Activated T-helper 9 cell treated with anti-CD3 and anti-CD28 coated beads, Interleukin-2, amount 50 U/mL, for 16 hours (primary cell): ENCODE data around the gene ACSS3.
"Not testable (repeated sequence)": the region's sequence is repeated elsewhere in the genome, so short reads cannot be mapped to it uniquely, and the experiment has no call there.

ENCODE experiments used
- DNase-seq: peaks from one replicate; pipeline ENCODE4 v3.0.0-alpha.2; 2020; ENCODE audit warnings: low read depth

ACSS3 gene

GRCh38 chr12:81167694-81168093 is 89.8 kb downstream of the ACSS3 start:
- DNase-seq = no peak

GRCh38 chr12:81168445-81168844 is 90.6 kb downstream of the ACSS3 start:
- no peak for DNase-seq

- DNase-seq = no peak
Observed at GRCh38 chr12:81170072-81170471, 92.2 kb downstream of the ACSS3 start.

DNA sequence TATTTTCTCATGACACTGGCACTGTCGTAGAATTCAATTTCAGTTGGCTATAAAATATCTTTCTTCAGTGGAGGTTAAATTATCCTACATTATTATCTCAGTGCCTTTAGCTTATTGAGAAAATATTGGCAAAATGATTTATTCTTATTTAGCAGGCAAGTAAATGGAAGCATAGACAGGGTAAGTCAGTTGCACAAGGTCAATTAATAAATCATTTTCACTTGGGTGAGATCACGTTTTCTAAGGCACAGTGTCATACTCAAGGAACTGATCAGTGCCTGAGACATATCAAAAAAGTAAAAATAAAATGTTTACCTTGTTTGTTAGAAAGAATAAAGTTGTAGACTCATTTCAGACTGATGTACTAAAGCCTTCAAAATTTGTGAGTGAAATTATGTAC is 95.0 kb downstream of the ACSS3 start:
- DNase-seq = no peak

DNA sequence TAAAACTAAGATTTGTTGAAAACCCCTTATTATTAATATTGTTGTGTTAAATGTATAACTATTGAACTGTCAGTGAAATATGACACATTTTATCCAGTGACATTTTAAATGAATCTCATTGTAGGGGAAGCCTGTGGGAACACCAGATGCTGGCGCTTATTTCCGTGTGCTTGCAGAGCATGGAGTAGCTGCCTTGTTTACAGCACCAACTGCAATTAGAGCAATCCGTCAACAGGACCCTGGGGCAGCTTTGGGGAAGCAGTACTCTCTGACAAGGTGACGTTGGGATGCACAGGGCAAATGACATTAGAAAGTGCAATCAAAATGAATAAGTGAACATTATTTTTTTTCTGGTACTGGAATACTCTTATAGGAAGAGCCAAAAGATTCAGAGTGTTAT is 96.8 kb downstream of the ACSS3 start:
- no peak for DNase-seq

GRCh38 chr12:81176796-81177195 is 98.9 kb downstream of the ACSS3 start:
- DNase-seq = no peak

DNA sequence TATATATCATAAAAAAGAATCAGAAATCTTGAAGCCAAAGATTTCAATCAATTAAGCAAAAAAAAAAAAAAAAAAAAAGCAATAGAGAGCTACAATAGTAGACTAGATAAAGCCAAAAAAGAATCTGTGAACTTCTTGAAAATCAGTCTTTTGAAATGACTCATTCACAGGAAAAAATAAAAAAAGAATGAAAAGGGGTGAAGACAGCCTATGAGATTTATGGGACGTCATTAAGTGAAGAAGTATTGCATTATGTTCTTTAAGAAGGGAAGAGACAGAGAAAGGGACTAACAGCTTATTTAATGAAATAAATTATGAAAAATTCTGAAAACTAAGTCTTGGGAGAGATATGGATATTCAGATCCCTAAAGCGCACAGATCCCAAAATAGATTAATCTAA is 103.8 kb downstream of the ACSS3 start:
- no peak for DNase-seq

DNA sequence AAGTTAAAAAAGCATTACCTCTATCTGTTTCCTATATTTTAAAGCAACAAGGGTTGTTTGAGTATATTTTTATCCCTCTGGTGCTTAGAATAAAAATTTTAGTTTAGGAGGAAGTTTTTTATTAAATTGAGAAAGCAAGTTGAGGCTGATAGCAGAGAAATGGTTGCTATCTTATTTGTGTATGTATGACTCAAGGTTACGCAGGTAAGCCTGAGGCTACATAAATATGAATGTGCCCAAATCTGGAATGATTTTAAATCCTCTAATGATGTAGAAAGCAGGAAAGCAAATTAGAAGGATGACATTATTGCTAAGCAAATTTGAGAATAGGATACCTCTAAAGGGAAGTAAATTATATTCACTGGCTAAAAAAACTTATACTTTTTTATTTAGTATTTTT is 109.8 kb downstream of the ACSS3 start:
- no peak for DNase-seq

DNA sequence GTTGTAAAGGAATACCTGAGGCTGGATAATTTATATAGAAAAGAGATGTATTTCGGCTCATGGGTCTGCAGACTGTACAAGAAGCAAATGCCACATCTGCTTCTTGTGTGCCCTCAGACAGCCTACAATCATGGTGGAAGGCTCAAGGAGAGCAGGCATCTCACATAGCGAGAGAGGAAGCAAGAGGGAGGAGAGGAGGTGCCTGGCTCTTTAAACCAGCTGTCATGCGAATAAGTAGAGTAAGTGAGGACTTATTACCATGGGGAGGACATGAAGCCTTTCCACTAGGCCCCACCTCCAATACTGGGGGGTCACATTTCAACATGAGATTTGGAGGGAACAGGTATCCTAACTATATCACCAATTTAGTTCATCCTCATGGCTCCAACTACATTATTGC is 118.7 kb downstream of the ACSS3 start:
- no peak for DNase-seq

DNA sequence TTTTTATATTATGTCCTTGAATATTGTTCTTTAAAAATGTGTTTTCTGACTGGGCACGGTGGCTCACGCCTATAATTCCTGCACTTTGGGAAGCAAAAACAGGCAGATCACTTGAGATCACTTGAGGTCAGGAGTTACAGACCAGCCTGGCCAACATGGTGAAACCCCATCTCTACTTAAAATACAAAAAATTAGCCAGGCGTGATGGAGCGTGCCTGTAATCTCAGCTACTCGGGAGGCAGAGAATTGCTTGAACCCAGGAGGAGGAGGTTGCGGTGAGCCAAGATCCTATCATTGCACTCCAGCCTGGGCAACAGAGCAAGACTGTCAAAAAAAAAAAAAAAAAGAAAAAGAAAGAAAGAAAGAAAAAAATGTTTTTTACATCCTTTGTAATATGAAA is 122.7 kb downstream of the ACSS3 start:
- DNase-seq = not testable (repeated sequence)

- DNase-seq = no peak
Observed at GRCh38 chr12:81203671-81204204, 125.9 kb downstream of the ACSS3 start.

- DNase-seq = no peak
Observed at GRCh38 chr12:81205416-81205815, 127.5 kb downstream of the ACSS3 start.

- DNase-seq = no peak
Observed at GRCh38 chr12:81206429-81206828, 128.6 kb downstream of the ACSS3 start.

DNA sequence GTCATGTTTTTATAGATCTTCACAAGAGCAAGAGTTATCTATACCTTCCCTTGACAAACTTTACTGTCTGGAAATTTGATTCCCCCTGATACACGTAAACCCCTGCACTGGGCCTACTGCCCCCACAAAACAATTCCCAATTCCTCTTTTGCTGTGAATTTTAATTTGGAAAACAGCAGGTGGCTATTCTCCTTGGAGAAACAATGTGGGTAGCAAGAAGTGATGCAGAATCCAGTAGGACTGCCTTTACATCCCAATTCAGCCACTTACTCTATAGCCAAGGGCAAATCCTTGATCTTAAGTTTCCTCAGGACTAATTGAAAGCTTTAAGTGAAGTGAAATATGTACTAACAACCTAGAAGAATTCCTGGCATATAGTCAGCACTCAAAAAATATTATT is 129.3 kb downstream of the ACSS3 start:
- DNase-seq = no peak

DNA sequence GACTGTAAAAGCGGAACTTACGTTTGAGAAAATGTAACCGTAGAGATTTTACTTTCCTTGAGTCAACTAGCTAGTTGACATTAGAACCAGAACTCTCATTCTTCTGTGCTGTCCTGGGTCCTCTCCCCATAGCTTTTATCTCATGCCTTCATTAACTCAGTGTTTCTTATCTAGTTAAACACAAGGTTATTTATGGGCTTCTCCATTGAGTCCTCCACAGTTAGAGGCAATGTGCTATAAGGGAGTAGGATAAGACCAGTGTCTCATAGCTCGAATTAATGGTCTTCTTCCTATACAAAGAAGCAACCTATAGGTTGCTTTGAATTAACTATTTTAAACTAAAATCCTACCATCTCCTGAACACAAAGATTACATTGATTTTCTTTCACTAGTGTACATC is 129.8 kb downstream of the ACSS3 start:
- DNase-seq = no peak

- no peak for DNase-seq
Observed at GRCh38 chr12:81208187-81208911, 130.5 kb downstream of the ACSS3 start.

GRCh38 chr12:81209012-81209411 is 131.1 kb downstream of the ACSS3 start:
- DNase-seq = no peak

GRCh38 chr12:81209772-81210225 is 131.9 kb downstream of the ACSS3 start:
- DNase-seq = not testable (repeated sequence)

DNA sequence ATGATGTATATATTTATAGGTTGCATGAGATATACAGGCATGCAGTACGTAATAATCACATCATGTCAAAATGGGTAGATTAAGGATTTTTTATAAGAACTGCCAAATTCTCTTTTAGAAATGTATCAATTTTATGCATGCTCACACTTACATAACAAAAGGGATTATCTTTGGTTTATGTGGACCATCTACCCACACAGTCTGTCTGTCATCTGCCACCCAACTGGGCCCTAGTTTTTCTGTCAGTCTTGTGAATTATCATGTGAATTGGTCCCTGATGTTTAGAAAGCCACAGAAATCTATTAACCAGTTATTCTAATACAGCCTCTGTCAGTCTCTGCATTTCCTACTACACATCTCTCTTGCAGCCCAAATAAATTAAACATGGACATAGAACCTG is 133.4 kb downstream of the ACSS3 start:
- no peak for DNase-seq

- DNase-seq = no peak
Observed at GRCh38 chr12:81212996-81213696, 135.3 kb downstream of the ACSS3 start.

- DNase-seq = no peak
Observed at GRCh38 chr12:81216739-81217138, 138.9 kb downstream of the ACSS3 start.

- DNase-seq = no peak
Observed at GRCh38 chr12:81221681-81222080, 143.8 kb downstream of the ACSS3 start.

GRCh38 chr12:81222846-81223592 is 145.1 kb downstream of the ACSS3 start:
- no peak for DNase-seq
